ENCODE measurements around the gene GID8.

Gene GID8

GRCh38 chr20:62975251-62975760 lies 37.4 kb downstream of the GID8 start:
- H3K9me3 Mint-ChIP-seq, result no peaks in the 10 kb centered on the region
- no peaks in the 10 kb centered on the region for H3K36me3 Mint-ChIP-seq
- DNase-seq, result no peak
- H3K27ac Mint-ChIP-seq, result no peak overlapping the region
- peaks cover 98% of the 10 kb centered on the region for H3K27me3 Mint-ChIP-seq
- no peak overlapping the region for H3K4me3 Mint-ChIP-seq
- CTCF ChIA-PET, result interaction anchor here (0.9 kb wide), 1 partner anchor 59 kb away, joined by 3 read pairs; no protein-coding TSS in a partner anchor
- peaks cover 49% of the 10 kb centered on the region for H3K4me1 Mint-ChIP-seq

GRCh38 chr20:62975812-62976508 lies 38.0 kb downstream of the GID8 start:
- peaks cover 54% of the 10 kb centered on the region for H3K4me1 Mint-ChIP-seq
- H3K27me3 Mint-ChIP-seq, result peaks cover 100% of the 10 kb centered on the region
- H3K9me3 Mint-ChIP-seq, result no peaks in the 10 kb centered on the region
- DNase-seq, result no peak
- H3K4me3 Mint-ChIP-seq, result no peak overlapping the region
- H3K36me3 Mint-ChIP-seq, result no peaks in the 10 kb centered on the region
- no peak overlapping the region for H3K27ac Mint-ChIP-seq
- CTCF ChIA-PET, result no interaction called here

GRCh38 chr20:62976886-62977285 lies 38.9 kb downstream of the GID8 start:
- peaks cover 100% of the 10 kb centered on the region for H3K27me3 Mint-ChIP-seq
- no peaks in the 10 kb centered on the region for H3K36me3 Mint-ChIP-seq
- H3K27ac Mint-ChIP-seq, result no peak overlapping the region
- peaks cover 57% of the 10 kb centered on the region for H3K4me1 Mint-ChIP-seq
- no peaks in the 10 kb centered on the region for H3K9me3 Mint-ChIP-seq
- no peak for DNase-seq
- H3K4me3 Mint-ChIP-seq, result no peak overlapping the region
- CTCF ChIA-PET, result no interaction called here

GRCh38 chr20:62977613-62978560 lies 39.9 kb downstream of the GID8 start:
- Mint-ChIP-seq H3K4me3 (peak overlapping the region; percentile 45), H3K4me1 (peaks cover 60% of the 10 kb centered on the region), H3K27ac (peak overlapping the region; percentile 14), H3K9me3 (no peaks in the 10 kb centered on the region), H3K36me3 (no peaks in the 10 kb centered on the region), H3K27me3 (peaks cover 100% of the 10 kb centered on the region)
- CTCF ChIA-PET, result interaction anchor here (1.0 to 1.1 kb wide), 2 partner anchors 13 to 31 kb away, joined by 3 to 5 read pairs; no protein-coding TSS in a partner anchor
- DNase-seq, result peak; percentile 76

- peaks cover 100% of the 10 kb centered on the region for H3K27me3 Mint-ChIP-seq
- no peak for DNase-seq
- no peaks in the 10 kb centered on the region for H3K36me3 Mint-ChIP-seq
- H3K9me3 Mint-ChIP-seq, result no peaks in the 10 kb centered on the region
- peaks cover 62% of the 10 kb centered on the region for H3K4me1 Mint-ChIP-seq
- no peak overlapping the region for H3K27ac Mint-ChIP-seq
- H3K4me3 Mint-ChIP-seq, result no peak overlapping the region
- CTCF ChIA-PET, result interaction anchor here (1.0 to 2.3 kb wide), 3 partner anchors 12 to 31 kb away, joined by 3 to 16 read pairs (median 5); no protein-coding TSS in a partner anchor
These were observed 40.6 kb downstream of the GID8 start for GRCh38 chr20:62978561-62978943.

- H3K27me3 Mint-ChIP-seq, result peaks cover 100% of the 10 kb centered on the region
These were observed 41.4 kb downstream of the GID8 start for GRCh38 chr20:62979310-62979709.

GRCh38 chr20:62979876-62980373 lies 42.0 kb downstream of the GID8 start:
- no peaks in the 10 kb centered on the region for H3K36me3 Mint-ChIP-seq
- no peak overlapping the region for H3K4me3 Mint-ChIP-seq
- H3K4me1 Mint-ChIP-seq, result peaks cover 71% of the 10 kb centered on the region
- H3K27ac Mint-ChIP-seq, result no peak overlapping the region
- DNase-seq, result no peak
- H3K9me3 Mint-ChIP-seq, result no peaks in the 10 kb centered on the region
- CTCF ChIA-PET, result interaction anchor here (0.8 to 2.3 kb wide), 2 partner anchors 9 to 29 kb away, joined by 3 to 16 read pairs; no protein-coding TSS in a partner anchor
- H3K27me3 Mint-ChIP-seq, result peaks cover 100% of the 10 kb centered on the region

More at GRCh38 chr20:62979310-62979709, 41.4 kb downstream of the GID8 start:
- DNase-seq, result no peak
- H3K36me3 Mint-ChIP-seq, result no peaks in the 10 kb centered on the region
- CTCF ChIA-PET, result interaction anchor here (0.8 to 2.3 kb wide), 3 partner anchors 8 to 30 kb away, joined by 3 to 16 read pairs (median 3); no protein-coding TSS in a partner anchor
- H3K4me3 Mint-ChIP-seq, result no peak overlapping the region
- peaks cover 69% of the 10 kb centered on the region for H3K4me1 Mint-ChIP-seq
- H3K27ac Mint-ChIP-seq, result no peak overlapping the region
- no peaks in the 10 kb centered on the region for H3K9me3 Mint-ChIP-seq

- DNase-seq, result no peak
- CTCF ChIA-PET, result interaction anchor here (0.8 to 2.3 kb wide), 2 partner anchors 8 to 28 kb away, joined by 3 to 16 read pairs; no protein-coding TSS in a partner anchor
- H3K9me3 Mint-ChIP-seq, result no peaks in the 10 kb centered on the region
- peaks cover 100% of the 10 kb centered on the region for H3K27me3 Mint-ChIP-seq
- no peak overlapping the region for H3K4me3 Mint-ChIP-seq
- no peak overlapping the region for H3K27ac Mint-ChIP-seq
- peaks cover 72% of the 10 kb centered on the region for H3K4me1 Mint-ChIP-seq
- no peaks in the 10 kb centered on the region for H3K36me3 Mint-ChIP-seq
These were observed 42.5 kb downstream of the GID8 start for GRCh38 chr20:62980380-62980960.

- Mint-ChIP-seq H3K4me1 (peaks cover 72% of the 10 kb centered on the region), H3K4me3 (peak overlapping the region; percentile 37), H3K27me3 (peaks cover 100% of the 10 kb centered on the region), H3K36me3 (no peaks in the 10 kb centered on the region), H3K9me3 (no peaks in the 10 kb centered on the region), H3K27ac (no peak overlapping the region)
- DNase-seq, result peak; percentile 82
- CTCF ChIA-PET, result interaction anchor here (0.8 to 2.3 kb wide), 2 partner anchors 9 to 28 kb away, joined by 3 to 16 read pairs; no protein-coding TSS in a partner anchor
These were observed 43.0 kb downstream of the GID8 start for GRCh38 chr20:62980970-62981369.

- CTCF ChIA-PET, result interaction anchor here (1.0 kb wide), 1 partner anchor 21 kb away, joined by 4 read pairs; no protein-coding TSS in a partner anchor
- no peaks in the 10 kb centered on the region for H3K36me3 Mint-ChIP-seq
- peaks cover 95% of the 10 kb centered on the region for H3K27me3 Mint-ChIP-seq
- H3K9me3 Mint-ChIP-seq, result no peaks in the 10 kb centered on the region
- DNase-seq, result peak; percentile 40
- H3K4me1 Mint-ChIP-seq, result peaks cover 61% of the 10 kb centered on the region
- H3K27ac Mint-ChIP-seq, result no peak overlapping the region
- H3K4me3 Mint-ChIP-seq, result no peak overlapping the region
These were observed 44.5 kb downstream of the GID8 start for GRCh38 chr20:62982124-62983075.

- Mint-ChIP-seq H3K27me3 (peaks cover 95% of the 10 kb centered on the region), H3K27ac (no peak overlapping the region), H3K9me3 (no peaks in the 10 kb centered on the region), H3K4me3 (no peak overlapping the region), H3K4me1 (peaks cover 53% of the 10 kb centered on the region), H3K36me3 (no peaks in the 10 kb centered on the region)
- DNase-seq, result no peak
- CTCF ChIA-PET, result no interaction called here
These were observed 45.3 kb downstream of the GID8 start for GRCh38 chr20:62983210-62983609.

- peaks cover 44% of the 10 kb centered on the region for H3K4me1 Mint-ChIP-seq
- CTCF ChIA-PET, result no interaction called here
- H3K27me3 Mint-ChIP-seq, result peaks cover 92% of the 10 kb centered on the region
- no peak for DNase-seq
- H3K36me3 Mint-ChIP-seq, result no peaks in the 10 kb centered on the region
- no peaks in the 10 kb centered on the region for H3K9me3 Mint-ChIP-seq
- no peak overlapping the region for H3K27ac Mint-ChIP-seq
- H3K4me3 Mint-ChIP-seq, result no peak overlapping the region
These were observed 46.9 kb downstream of the GID8 start for GRCh38 chr20:62984666-62985443.

All from activated naive CD4-positive, alpha-beta T cell treated with anti-CD3 and anti-CD28 coated beads, Interleukin-2, amount 10 ng/mL, durations not matched to agents 7 days and 5 days (primary cell).